NB4 (cell line): ENCODE measurements around the gene CNGA3.

Source experiments
- DNase-seq: peaks from one replicate; pipeline ENCODE4 v3.0.0; 2010; ENCODE audit warnings: low read depth
- H3K4me3 ChIP-seq: one replicate; pipeline ENCODE4 v1.5.1; 2011; ENCODE audit warnings: mild to moderate bottlenecking, low read depth, low read length, moderate library complexity
- MYC ChIP-seq: IDR thresholded peaks from 2 replicates; pipeline ENCODE4 v1.6.1; 2011; ENCODE audit warnings: low read depth, low read length
- POLR2A ChIP-seq: IDR thresholded peaks from 2 replicates; pipeline ENCODE4 v1.6.1; 2011; ENCODE audit warnings: mild to moderate bottlenecking; ENCODE audit not compliant: insufficient read length; ENCODE audit errors: extremely low read depth
- TF ChIP-seq, protein P1 (sequence below): IDR thresholded peaks from one replicate; pipeline ENCODE4 v1.5.1; 2012; ENCODE audit warnings: low read depth, low read length
- TF ChIP-seq, protein P2 (sequence below): IDR thresholded peaks from 2 replicates; pipeline ENCODE4 v1.6.1; 2011; ENCODE audit warnings: low read depth, low read length

CNGA3 gene

GRCh38 chr2:98380203-98380535, 33.9 kb downstream of the CNGA3 start:
- H3K4me3 ChIP-seq: no peak overlapping the region
- TF ChIP-seq, protein P1, sequence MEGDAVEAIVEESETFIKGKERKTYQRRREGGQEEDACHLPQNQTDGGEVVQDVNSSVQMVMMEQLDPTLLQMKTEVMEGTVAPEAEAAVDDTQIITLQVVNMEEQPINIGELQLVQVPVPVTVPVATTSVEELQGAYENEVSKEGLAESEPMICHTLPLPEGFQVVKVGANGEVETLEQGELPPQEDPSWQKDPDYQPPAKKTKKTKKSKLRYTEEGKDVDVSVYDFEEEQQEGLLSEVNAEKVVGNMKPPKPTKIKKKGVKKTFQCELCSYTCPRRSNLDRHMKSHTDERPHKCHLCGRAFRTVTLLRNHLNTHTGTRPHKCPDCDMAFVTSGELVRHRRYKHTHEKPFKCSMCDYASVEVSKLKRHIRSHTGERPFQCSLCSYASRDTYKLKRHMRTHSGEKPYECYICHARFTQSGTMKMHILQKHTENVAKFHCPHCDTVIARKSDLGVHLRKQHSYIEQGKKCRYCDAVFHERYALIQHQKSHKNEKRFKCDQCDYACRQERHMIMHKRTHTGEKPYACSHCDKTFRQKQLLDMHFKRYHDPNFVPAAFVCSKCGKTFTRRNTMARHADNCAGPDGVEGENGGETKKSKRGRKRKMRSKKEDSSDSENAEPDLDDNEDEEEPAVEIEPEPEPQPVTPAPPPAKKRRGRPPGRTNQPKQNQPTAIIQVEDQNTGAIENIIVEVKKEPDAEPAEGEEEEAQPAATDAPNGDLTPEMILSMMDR: no peak
- TF ChIP-seq, protein P2, sequence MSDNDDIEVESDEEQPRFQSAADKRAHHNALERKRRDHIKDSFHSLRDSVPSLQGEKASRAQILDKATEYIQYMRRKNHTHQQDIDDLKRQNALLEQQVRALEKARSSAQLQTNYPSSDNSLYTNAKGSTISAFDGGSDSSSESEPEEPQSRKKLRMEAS: no peak
- TF ChIP-seq MYC (no peak), POLR2A (no peak)

GRCh38 chr2:98381494-98381893, 35.2 kb downstream of the CNGA3 start:
- no peak for DNase-seq
- TF ChIP-seq MYC (no peak), POLR2A (no peak)
- TF ChIP-seq, protein P2: no peak
- TF ChIP-seq, protein P1: no peak
- H3K4me3 ChIP-seq: no peak overlapping the region

More at GRCh38 chr2:98380203-98380535, 33.9 kb downstream of the CNGA3 start:
- DNase-seq: no peak

GRCh38 chr2:98382086-98382485, 35.8 kb downstream of the CNGA3 start:
- H3K4me3 ChIP-seq: no peak overlapping the region
- DNase-seq: no peak
- TF ChIP-seq, protein P1: no peak
- TF ChIP-seq MYC (no peak), POLR2A (no peak)
- TF ChIP-seq, protein P2: no peak

DNA sequence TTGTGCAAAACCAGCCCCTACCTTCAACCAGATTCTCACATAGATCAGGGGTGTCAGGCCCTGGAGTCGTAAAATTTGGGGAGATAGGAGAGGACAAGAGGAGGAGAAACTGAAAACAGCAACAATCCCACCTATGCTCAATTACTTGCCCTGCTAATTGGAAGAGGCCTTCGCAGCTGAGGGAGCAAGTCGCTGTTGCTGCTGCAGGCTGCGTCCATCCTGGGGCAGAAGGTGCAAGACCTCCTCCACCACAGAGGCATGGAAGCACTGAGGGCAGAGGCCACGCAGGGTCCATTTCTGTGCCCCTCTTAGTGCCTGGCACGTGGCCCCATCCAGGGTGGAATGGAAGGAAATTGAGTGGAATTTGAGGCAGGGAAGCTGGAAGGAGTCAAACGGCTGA, 36.5 kb downstream of the CNGA3 start:
- no peak overlapping the region for H3K4me3 ChIP-seq
- TF ChIP-seq, protein P2: no peak
- TF ChIP-seq, protein P1: no peak
- TF ChIP-seq MYC (no peak), POLR2A (no peak)

DNA sequence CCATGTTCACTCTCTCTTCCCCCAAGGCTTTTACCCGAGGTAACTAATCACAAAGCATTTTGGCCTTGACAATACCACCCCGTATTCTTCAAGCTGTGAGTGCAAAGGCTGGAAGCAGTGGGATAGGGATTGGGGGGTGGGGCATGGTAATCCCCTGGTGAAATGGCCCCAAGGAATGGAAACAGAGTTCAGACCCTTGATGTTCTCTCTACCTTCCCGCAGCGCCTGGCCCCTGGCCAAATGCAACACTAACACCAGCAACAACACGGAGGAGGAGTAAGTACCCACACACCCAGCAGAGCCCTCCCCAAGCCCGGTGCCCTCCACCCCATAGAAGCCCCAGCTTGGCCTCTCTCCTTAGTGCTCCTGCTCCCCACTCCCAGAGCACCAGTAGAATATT, 36.9 kb downstream of the CNGA3 start:
- TF ChIP-seq, protein P2: no peak
- no peak for TF ChIP-seq MYC
- no peak for TF ChIP-seq POLR2A
- TF ChIP-seq, protein P1: no peak
- no peak for DNase-seq
- H3K4me3 ChIP-seq: no peak overlapping the region

More for the DNA sequence above, 36.5 kb downstream of the CNGA3 start:
- no peak for DNase-seq
